DMS 273 (cell line): ENCODE data around the gene RRP8.

Source experiments
- DNase-seq: peaks from one replicate; lab custom pipeline; 2025; ENCODE audit not compliant: unreplicated experiment; lab: John Stamatoyannopoulos, UW

The RRP8 gene

GRCh38 chr11:6632116-6633073 lies 29.0 kb upstream of the RRP8 start:
- no peak for DNase-seq

DNA sequence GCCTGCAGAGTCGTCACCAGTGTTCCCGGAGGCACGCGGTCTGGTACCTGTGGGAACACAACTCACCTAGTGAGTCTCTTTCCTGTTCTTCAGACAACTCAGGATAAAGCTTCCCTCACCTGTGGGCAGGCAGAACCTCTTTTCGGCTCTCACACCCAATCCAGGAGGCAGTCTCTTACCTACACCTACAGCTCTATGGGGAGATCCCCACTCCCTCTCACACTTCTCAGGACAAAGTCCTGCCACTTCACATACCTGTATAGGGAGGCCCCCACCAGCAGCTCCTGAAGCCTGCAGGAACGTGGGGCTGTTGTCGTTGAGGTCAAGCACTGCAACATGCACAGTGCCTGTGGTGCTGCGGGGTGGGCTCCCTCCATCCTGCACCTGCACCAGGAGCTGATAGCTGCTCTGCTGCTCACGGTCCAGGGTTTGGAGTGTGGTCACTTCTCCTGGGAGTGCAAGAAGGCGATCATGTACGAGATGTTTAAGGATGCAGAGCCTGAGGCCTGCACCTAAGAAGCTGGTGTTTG lies 28.0 kb upstream of the RRP8 start:
- DNase-seq, result no peak

DNA sequence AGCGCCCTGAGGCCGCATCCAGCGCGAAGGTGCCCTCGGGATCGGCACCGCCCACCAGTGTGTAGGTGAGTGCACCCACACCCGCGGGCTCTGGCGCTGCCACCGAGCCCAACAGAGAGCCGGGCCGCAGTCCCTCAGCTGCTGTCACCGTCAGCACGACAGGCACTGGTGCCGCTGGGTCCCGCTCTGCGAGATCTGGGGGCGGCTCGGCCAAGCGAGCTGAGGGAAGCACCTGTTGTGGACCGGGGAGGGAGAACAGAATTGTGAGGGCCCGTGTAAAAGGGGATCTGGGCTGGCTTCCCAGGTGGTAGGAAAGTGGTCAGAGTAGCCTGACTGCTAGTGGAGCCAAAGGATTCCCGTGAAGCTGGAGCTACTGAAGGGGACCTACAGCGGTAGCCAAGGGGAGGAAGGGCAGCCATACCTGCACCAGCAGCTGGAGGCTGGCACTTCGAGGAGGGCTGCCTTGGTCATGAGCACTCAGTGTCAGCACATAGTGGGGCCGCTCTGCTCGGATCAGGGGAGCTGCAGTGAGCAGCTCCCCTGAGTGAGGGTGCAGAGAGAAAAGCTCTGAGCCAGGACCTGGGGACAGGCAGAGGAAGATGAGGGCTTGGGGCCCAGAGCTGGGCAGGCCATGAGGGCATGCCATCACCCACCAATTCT lies 27.3 kb upstream of the RRP8 start:
- DNase-seq, result no peak

GRCh38 chr11:6629892-6630631 lies 26.6 kb upstream of the RRP8 start:
- no peak for DNase-seq

DNA sequence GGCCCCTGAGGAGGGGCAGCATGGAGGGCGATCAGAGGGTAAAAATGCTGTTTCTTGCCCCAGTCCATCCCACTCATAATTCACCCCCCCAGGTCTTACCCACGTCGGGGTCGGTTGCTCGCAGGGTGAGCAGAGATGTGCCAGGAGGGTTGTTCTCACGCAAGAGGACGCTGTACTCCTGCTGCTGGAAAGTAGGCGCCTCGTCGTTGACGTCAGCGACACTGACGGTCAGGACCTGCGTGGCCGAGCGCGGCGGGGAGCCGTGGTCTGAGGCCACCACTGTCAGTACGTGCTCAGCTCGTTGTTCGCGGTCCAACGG lies 26.1 kb upstream of the RRP8 start:
- DNase-seq, result no peak

GRCh38 chr11:6628526-6628925 lies 25.1 kb upstream of the RRP8 start:
- DNase-seq, result no peak

- DNase-seq, result no peak
Observed at GRCh38 chr11:6627762-6628241, 24.4 kb upstream of the RRP8 start.

DNA sequence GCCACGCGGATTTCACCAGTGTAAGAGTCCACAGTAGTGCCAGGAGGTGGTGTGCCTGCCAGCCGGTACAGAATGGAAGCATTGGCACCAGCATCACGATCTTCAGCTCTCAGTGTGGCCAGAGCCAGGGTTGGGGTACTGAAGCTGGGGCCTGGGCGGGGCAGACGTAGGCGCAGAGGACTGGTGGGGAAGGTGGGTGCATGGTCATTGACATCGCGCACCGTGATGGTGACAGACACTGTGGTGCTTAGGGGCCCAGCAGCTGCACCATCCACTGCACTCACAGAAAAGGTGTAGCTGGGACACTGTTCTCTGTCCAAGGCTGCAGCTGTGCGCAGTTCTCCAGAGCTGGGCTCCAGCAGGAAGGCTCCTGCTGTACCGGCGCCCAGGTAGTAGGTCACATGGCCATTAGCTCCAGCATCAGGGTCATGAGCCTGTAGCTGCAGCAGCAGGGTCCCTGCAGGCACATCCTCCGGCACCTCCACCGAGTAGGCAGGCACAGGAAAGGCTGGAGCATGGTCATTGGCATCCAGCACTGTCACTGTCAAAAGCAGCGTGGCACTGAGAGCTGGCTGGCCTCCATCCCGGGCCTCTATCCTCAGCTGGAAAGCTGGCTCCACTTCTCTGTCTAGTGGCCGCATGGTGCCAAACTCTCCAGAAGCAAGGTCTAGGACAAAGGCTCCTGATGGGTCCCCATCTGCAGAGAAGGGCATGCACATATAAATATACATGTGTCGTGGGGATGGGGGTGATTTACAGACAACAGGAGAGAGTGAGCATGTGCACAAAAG lies 23.8 kb upstream of the RRP8 start:
- no peak for DNase-seq

- DNase-seq, result no peak
Observed at GRCh38 chr11:6625832-6626420, 22.5 kb upstream of the RRP8 start.

DNA sequence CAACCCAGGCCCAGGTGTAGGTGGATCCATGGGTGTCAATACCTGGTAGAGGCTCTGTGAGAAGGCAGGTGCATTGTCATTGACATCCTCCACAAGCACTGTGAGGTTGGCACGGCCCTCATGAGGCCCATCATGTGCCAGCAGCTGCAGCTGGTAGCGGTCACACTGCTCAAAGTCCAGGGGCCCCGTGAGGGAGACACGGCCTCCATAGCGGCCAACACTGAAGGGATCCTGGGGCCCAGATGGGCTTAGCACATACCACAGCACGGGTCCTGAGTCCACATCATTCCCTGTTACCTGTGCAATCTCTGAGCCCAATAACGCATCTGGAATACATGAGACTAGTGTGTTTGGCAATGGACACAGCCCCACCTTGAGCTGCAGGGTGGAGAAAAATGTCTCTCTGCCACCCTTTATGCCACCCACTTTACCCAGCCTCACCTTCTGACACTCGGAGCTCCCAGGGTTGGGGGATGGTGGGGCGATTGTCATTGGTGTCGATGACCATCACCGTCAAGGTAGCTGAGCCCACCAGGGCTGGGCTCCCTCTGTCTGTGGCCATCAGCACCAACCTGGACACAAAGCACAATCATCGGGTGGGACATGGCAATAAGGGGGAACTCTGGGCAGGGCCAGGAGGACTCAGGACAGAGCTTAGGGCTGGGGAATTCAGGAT lies 21.9 kb upstream of the RRP8 start:
- DNase-seq, result no peak

DNA sequence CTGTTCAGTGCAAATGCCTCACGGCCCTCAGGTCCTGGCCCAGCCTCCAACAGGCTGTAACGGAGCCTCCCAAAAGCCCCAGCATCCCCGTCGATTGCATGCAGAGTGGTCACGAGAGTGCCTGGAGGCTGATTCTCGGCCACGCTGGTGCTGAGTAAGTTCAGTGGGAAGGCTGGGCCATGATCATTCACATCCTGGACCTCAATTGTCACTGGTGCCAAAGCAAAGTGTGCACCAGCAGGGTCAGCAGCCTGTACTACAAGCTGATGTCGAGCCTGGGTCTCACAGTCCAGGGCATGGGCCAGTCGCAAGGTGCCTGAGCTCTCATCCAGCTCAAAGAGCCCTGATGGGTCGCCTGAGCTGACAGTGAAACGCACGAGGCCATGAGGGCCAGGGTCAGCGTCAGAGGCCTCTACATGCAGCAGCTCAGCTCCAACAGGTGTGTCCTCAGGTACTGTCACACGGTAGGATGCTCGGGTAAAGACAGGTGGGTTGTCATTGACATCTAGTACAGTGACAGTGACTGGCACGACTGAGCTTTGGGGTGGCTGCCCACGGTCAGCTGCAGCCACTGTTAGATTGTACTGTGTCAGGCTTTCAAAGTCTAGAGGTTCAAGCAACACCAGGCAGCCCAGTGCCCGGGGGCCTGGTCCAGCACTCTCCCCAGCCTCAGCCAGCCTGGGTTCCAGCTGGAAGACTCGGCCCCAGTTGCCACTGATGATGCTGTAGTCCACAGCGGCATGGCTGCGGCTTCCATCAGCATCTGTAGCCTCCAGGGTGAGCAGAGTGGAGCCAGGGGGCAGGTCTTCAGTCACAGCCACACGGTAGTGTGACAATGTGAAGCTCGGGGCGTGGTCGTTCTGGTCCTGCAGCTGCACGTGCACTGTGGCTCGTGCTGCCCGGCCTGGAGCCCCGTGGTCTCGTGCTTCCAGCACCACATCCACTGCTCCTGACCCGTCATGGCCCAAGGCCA lies 20.3 kb upstream of the RRP8 start:
- DNase-seq, result no peak

DNA sequence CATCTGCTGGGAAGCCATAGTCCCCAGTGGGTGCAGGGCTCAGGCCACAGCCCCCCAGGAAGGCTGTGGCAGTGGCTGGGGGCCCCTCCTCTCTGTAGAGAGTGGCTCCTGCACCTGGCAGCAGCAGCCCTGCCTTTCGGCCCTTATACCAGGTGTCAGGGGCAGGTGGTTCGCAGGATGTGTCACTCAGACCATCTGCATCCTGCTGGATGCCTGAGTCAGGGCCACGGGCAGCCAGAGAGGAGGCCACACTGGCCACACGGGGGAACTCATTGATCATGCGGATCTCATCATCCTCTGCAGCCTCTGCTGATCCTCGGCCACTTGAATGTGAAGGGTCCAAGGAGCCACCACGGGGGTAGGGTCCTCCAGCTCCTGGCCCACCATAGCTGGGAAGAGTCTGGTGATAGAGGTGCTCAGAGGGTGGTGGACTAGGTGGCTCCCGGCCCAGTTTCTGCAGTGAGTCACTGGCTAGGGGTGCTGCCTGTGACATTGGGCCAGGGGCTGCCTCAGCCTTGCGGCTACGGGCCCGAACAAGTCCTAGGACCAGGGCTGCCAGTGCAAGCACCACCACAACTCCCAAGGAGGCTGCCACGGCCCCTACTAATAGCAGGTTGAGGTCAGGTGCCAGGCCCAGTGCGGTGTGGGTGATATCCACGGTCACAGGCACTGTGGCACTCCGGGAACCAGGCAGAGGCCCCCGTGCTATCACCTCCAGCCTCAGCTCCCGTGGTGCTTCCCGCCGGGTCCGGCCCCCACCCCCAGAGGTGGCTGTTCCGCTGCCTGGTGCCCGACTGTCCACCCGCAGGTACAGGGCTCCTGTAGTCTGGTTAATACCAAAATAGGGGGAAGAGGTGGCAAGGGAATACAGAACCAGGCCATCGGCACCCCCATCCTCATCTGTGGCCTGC lies 19.1 kb upstream of the RRP8 start:
- DNase-seq, result no peak

GRCh38 chr11:6621711-6622211 lies 18.3 kb upstream of the RRP8 start:
- no peak for DNase-seq

GRCh38 chr11:6620636-6621035 lies 17.2 kb upstream of the RRP8 start:
- DNase-seq, result no peak

- peak; percentile 94 for DNase-seq
Observed at GRCh38 chr11:6619004-6619745, 15.8 kb upstream of the RRP8 start, which contains the start of gene TPP1. TPP1 (minus strand) TSS chr11:6619422; CDS start chr11:6619400, 22 bp downstream.
